Measurements from ENCODE around the gene PLEKHG7.

GRCh38 chr12:92702754-92703679 is at the start of gene PLEKHG7:
- TF ChIP-seq CTCF (IDR thresholded peaks at IDR 0.05) (no peak), POLR2A (IDR thresholded peaks at IDR 0.05) (no peak)
